C4-2B (cell line): ENCODE data around the gene GGACT.

Source experiments
- ZFX ChIP-seq: fragments of 450-650 bp; IDR thresholded peaks from 2 replicates; pipeline ENCODE4 v1.6.1; 2017
- TF ChIP-seq, protein P1 (sequence below): fragments of 450-650 bp; conservative IDR thresholded peaks from 2 replicates; pipeline ENCODE4 v1.5.1; 2017; ENCODE audit warnings: mild to moderate bottlenecking

GRCh38 chr13:100602493-100603111, 14.0 kb upstream of the GGACT start:
- TF ChIP-seq, protein P1, sequence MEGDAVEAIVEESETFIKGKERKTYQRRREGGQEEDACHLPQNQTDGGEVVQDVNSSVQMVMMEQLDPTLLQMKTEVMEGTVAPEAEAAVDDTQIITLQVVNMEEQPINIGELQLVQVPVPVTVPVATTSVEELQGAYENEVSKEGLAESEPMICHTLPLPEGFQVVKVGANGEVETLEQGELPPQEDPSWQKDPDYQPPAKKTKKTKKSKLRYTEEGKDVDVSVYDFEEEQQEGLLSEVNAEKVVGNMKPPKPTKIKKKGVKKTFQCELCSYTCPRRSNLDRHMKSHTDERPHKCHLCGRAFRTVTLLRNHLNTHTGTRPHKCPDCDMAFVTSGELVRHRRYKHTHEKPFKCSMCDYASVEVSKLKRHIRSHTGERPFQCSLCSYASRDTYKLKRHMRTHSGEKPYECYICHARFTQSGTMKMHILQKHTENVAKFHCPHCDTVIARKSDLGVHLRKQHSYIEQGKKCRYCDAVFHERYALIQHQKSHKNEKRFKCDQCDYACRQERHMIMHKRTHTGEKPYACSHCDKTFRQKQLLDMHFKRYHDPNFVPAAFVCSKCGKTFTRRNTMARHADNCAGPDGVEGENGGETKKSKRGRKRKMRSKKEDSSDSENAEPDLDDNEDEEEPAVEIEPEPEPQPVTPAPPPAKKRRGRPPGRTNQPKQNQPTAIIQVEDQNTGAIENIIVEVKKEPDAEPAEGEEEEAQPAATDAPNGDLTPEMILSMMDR: no peak
- no peak for TF ChIP-seq ZFX
